Prostate gland (tissue), 2 donors: ENCODE data around the gene CD209. TPM values are rescaled to one million over a fixed set of nuclear protein-coding genes. Genes with fewer than 3 reads are reported as not detected.

Experiments
- DNase-seq: peaks from one replicate; pipeline ENCODE4 v3.0.0-alpha.2; 2019; ENCODE audit warnings: low spot score
- H3K27ac ChIP-seq, 2 donors: fragments of 200-600 bp; sonication (generic); 2 replicates each; pipeline ENCODE4 v1.5.1; 2017 to 2019
- H3K27me3 ChIP-seq: fragments of 200-600 bp; sonication (generic); replicated peaks from 2 replicates; pipeline ENCODE4 v1.5.1; 2019; ENCODE audit not compliant: insufficient read depth
- H3K36me3 ChIP-seq, 2 donors: fragments of 200-600 bp; sonication (generic); 1 replicate in 1 of 2; 2 replicates in 1 of 2; pipeline versions ENCODE4 v1.5.1 to v1.8.1; 2017 to 2019
- H3K4me1 ChIP-seq: fragments of 200-600 bp; sonication (generic); replicated peaks from 2 replicates; pipeline ENCODE4 v1.5.1; 2019
- H3K4me3 ChIP-seq, 2 donors: fragments of 200-600 bp; sonication (generic); 2 replicates each; pipeline ENCODE4 v1.5.1; 2017 to 2019
- H3K9me3 ChIP-seq: fragments of 200-600 bp; sonication (generic); 2 replicates; pipeline ENCODE4 v1.5.1; 2017
- POLR2A ChIP-seq: fragments of 450-650 bp; IDR thresholded peaks from one replicate; pipeline ENCODE4 v1.6.1; 2016; ENCODE audit warnings: antibody characterized with exemption, mild to moderate bottlenecking
- POLR2AphosphoS5 ChIP-seq: sonication (generic); formaldehyde crosslinking; IDR thresholded peaks from one replicate; pipeline ENCODE4 v1.6.1; 2017; ENCODE audit warnings: antibody characterized with exemption
- WGBS: methylation state at CpG from one replicate; pipeline ENCODE4 v1.1.5; 2018; 5-methylcytosine and 5-hydroxymethylcytosine counted together
- intact Hi-C: fragments of 100-400 bp; cut with DNase I; formaldehyde crosslinking; loops from one replicate; pipeline ENCODE4 v1.14.2; 2022
- total RNA-seq, 2 donors: library from RNA; depleted of rRNA; stranded (reverse); fragments of >200 nt; gene quantifications; one replicate each; pipeline ENCODE4 v1.1.0, GENCODE V29; 2016
- TF ChIP-seq, protein P1 (sequence below), 4 experiments: fragments of 200-600 bp in 2 of 4; fragments of 450-650 bp in 2 of 4; sonication (generic) in 2 of 4; IDR thresholded peaks; 1 replicate in 3 of 4; 2 replicates in 1 of 4; pipeline ENCODE4 v1.5.1; 2016 to 2019; ENCODE audit warnings: antibody characterized with exemption in 4 of 4, mild to moderate bottlenecking in 2 of 4, moderate library complexity in 2 of 4

Gene CD209
- total RNA-seq, 2 donors from 2014 or later, result 0.97 to 1.2 TPM

DNA sequence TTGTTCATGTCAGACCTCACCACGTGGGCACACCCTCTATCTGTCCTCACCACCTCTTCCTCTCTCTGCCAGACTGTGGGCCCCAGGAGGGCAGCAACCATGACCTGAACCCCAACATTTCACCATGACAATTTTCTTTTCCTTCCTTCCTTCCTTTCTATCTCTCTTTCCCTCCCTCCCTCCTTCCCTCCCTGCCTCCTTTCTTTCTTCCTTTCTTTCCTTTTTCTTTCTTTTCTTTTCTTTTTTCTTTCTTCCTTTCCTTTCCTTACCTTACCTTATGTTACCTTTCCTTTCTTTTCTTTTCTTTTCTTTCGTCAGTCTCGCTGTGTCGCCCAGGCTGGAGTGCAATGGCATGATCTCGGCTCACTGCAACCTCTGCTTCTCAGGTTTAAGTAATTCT, 36.7 kb downstream of the CD209 start:
- H3K36me3 ChIP-seq, result no peaks in the 10 kb centered on the region
- H3K27me3 ChIP-seq, result no peaks in the 10 kb centered on the region
- H3K4me1 ChIP-seq, result no peaks in the 10 kb centered on the region
- WGBS, result 82% methylated on average over 5 of the region's 5 CpGs
- no peak overlapping the region for H3K4me3 ChIP-seq
- intact Hi-C loops, result no loop called here
- H3K27ac ChIP-seq, result no peak overlapping the region
- no peaks in the 10 kb centered on the region for H3K9me3 ChIP-seq
- DNase-seq, result no peak
- TF ChIP-seq POLR2A (no peak), POLR2AphosphoS5 (no peak)
- TF ChIP-seq, protein P1, sequence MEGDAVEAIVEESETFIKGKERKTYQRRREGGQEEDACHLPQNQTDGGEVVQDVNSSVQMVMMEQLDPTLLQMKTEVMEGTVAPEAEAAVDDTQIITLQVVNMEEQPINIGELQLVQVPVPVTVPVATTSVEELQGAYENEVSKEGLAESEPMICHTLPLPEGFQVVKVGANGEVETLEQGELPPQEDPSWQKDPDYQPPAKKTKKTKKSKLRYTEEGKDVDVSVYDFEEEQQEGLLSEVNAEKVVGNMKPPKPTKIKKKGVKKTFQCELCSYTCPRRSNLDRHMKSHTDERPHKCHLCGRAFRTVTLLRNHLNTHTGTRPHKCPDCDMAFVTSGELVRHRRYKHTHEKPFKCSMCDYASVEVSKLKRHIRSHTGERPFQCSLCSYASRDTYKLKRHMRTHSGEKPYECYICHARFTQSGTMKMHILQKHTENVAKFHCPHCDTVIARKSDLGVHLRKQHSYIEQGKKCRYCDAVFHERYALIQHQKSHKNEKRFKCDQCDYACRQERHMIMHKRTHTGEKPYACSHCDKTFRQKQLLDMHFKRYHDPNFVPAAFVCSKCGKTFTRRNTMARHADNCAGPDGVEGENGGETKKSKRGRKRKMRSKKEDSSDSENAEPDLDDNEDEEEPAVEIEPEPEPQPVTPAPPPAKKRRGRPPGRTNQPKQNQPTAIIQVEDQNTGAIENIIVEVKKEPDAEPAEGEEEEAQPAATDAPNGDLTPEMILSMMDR (IDR thresholded peaks at IDR 0.05), result no peak

DNA sequence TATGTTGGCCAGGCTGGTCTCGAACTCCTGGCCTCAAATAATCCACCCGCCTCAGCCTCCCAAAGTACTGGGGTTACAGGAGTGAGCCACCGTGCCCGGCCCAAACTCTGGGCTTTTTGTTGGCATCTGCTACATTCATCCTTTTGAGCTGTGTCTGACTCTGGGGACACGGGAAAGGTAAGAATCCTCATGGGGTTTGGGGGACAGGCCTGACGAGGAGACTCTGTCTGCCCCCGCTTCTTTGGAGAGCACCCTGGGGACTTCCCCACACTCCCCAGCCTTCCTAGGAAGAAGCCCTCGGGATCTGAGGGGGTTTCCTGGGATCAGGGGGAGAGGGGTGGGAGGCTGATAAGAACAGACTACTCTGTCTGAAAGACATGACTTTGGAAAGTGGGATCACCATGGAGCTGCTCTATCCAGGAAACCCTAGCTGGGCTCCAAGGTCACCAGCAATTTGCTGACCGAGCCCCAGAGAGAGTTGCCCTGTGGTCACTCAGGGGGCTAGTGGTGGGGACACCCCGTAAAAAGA, 37.3 kb downstream of the CD209 start:
- no peak overlapping the region for H3K4me3 ChIP-seq
- TF ChIP-seq, protein P1 (IDR thresholded peaks at IDR 0.05), result no peak
- no peak for TF ChIP-seq POLR2AphosphoS5
- no peak for TF ChIP-seq POLR2A
- H3K36me3 ChIP-seq, result no peaks in the 10 kb centered on the region
- H3K4me1 ChIP-seq, result no peaks in the 10 kb centered on the region
- WGBS, result 81% methylated on average over 10 of the region's 10 CpGs
- H3K9me3 ChIP-seq, result no peaks in the 10 kb centered on the region
- no peak for DNase-seq
- no peak overlapping the region for H3K27ac ChIP-seq
- no peaks in the 10 kb centered on the region for H3K27me3 ChIP-seq
- intact Hi-C loops, result no loop called here

DNA sequence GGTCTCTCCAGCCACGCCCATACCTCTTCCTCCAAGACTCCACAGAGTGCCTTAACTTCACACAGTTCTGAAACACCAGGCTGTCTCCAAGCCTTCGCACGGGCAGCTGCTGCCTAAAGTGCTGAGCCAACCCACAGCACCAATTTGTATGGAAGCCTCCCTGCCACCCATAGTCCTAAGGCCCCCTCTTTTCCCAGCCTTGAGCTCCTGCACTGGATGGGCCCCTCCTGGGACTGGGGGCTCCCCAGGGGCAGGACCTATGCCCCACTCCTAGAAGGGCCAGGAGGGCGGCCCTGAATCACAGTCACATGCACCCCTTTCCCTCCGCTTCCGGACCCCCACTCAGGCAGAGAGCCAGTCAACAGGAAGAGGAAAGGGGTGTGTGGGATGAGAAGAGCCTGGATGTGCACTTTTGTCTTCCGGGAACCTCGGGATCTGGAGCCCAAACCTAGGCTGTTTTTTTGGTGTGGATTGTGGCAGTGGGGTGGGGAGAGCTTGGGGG, 40.3 kb downstream of the CD209 start:
- TF ChIP-seq POLR2AphosphoS5, result no peak
- TF ChIP-seq, protein P1 (IDR thresholded peaks at IDR 0.05), result no peak
- TF ChIP-seq POLR2A, result no peak
- H3K27me3 ChIP-seq, result no peaks in the 10 kb centered on the region
- 65% methylated on average over 8 of the region's 8 CpGs for WGBS
- no peak for DNase-seq
- no peaks in the 10 kb centered on the region for H3K9me3 ChIP-seq
- H3K4me3 ChIP-seq, result no peak overlapping the region
- no peak overlapping the region for H3K27ac ChIP-seq
- H3K36me3 ChIP-seq, result no peaks in the 10 kb centered on the region
- intact Hi-C loops, result no loop called here
- H3K4me1 ChIP-seq, result no peaks in the 10 kb centered on the region

DNA sequence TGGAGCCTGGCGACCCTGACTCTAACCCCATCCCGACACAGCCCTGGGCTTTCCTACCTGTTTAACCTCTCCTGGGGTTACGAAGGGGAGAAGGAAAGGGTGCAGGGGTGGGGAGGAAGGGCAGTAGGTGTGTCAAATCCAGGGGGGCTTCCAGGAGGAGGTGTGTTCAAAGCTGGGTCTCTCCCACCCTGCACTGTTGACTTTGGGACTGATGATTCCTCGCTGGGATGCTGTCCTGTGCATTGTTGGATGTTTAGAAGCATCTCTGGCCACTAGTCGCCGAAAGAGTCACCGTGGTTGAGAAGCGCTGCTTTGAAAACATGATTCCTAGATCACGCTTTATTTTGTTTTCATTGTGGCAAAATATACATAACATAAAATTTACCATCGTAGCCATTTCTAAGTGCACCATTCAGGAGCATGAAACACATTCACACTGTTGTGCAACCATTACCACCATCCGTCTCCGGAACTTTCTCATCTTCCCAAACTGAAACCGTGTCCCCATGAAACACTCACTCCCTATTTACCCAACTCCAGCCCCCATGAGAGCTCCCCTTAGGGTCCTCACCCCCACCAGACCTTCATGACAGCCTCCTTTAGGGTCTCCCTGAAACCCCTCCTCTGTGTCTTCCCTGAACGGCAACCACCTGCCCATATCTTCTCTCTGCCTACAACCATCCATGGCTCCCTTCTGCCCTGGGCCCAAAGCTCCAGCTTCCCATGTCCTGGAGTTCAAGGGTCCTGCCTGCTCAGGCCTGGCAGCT, 41.0 kb downstream of the CD209 start:
- H3K9me3 ChIP-seq, result no peaks in the 10 kb centered on the region
- H3K36me3 ChIP-seq, result no peaks in the 10 kb centered on the region
- no peak overlapping the region for H3K4me3 ChIP-seq
- intact Hi-C loops, result no loop called here
- no peak overlapping the region for H3K27ac ChIP-seq
- DNase-seq, result no peak
- WGBS, result 67% methylated on average over 14 of the region's 14 CpGs
- TF ChIP-seq POLR2AphosphoS5 (no peak), POLR2A (no peak)
- TF ChIP-seq, protein P1 (IDR thresholded peaks at IDR 0.05), result no peak
- H3K4me1 ChIP-seq, result no peaks in the 10 kb centered on the region
- H3K27me3 ChIP-seq, result no peaks in the 10 kb centered on the region
